Stimulated activated CD4-positive, alpha-beta T cell treated with anti-CD3 and anti-CD28 coated beads, Interleukin-4, amount 100 ng/mL, for 24 hours (primary cell): ENCODE results near the gene VMP1.
A peak's percentile ranks its signal among the peaks of the same experiment; 100 is the strongest.
"Not testable (repeated sequence)": the region's sequence is repeated elsewhere in the genome, so short reads cannot be mapped to it uniquely, and the experiment has no call there.

ENCODE experiments used
- DNase-seq: peaks from one replicate; pipeline ENCODE4 v3.0.0-alpha.2; 2020

Gene VMP1

DNA sequence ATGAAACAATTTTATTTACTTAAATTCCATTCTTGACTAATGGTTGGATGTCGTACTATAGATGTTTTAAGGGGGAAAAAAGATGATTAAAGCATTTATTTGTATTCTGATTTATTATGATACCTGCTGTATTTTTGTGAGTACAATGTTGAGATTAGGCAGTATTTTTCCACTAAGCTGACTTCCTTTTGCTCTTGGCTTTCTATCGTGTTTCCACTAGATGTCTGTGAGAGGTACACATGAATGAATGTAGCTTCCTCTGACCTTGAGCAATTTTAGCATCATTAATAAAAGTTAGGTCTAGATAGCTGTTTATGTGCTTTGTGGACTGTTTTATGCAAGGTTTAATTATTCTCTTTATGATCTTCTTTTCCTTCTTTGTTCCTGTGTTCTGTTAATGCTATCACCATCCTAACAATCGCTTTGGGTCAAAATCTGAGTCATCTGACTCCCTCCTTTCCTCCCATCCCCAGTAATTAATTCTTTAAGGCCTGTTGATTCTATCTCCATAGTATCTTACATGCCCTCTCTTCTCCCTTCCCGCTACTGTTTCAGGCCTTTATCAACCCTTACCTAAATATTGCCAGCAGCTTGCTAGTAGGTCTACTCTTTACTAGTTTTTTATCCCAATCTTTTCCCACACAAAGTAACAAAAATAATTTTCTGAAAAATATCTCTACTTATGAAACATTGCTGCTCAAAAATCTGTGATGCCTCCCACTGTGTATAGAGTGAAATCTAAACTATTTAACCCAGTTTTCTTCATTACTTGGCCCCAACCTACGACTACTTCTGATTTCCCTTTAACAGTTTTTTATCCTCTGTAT is 76.0 kb downstream of the VMP1 start:
- no peak for DNase-seq

DNA sequence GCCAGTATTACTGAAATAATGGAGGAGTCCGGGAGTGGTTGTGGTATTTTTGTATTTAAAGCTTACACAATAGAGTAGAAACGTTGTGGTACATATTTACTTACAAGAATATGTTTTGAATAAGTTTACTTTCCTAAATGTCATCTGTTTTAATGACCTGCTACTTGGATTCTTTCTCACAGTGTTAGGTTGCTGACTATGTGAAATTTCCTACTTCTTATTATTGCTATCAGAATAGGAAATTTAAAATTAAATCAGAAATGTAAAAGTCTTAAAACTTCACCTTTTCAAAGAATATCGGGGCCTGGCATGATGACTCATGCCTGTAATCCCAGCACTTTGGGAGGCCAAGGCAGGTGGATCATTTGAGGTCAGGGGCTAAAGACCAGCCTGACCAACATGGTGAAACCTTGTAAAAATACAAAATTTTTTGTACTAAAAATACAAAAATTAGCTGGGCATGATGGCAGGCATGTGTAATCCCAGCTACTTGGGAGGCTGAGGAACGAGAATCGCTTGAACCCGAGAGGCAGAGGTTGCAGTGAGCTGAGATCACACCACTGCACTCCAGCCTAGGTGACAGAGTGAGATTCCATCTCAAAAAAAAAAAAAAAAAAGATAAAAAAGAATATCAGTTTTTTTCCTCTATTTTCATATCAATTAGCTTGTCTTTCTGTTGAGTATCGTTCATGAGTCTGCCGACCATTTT is 77.8 kb downstream of the VMP1 start:
- peak; percentile 25 for DNase-seq

DNA sequence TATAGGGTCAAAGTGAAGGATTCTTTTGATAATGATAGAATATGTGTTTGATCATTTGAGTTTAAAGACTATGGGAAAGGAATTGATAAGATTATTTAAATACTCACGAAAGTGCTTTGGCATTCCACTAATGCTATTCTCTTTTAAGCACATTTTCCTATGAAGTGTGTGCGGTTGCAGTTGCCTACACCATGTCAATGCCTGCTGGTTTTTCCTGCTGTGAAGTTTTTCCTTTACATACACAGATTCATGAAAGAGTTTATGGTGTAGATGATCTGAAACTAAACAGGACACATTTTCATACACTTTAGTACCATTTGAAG is 78.7 kb downstream of the VMP1 start:
- DNase-seq: no peak

DNA sequence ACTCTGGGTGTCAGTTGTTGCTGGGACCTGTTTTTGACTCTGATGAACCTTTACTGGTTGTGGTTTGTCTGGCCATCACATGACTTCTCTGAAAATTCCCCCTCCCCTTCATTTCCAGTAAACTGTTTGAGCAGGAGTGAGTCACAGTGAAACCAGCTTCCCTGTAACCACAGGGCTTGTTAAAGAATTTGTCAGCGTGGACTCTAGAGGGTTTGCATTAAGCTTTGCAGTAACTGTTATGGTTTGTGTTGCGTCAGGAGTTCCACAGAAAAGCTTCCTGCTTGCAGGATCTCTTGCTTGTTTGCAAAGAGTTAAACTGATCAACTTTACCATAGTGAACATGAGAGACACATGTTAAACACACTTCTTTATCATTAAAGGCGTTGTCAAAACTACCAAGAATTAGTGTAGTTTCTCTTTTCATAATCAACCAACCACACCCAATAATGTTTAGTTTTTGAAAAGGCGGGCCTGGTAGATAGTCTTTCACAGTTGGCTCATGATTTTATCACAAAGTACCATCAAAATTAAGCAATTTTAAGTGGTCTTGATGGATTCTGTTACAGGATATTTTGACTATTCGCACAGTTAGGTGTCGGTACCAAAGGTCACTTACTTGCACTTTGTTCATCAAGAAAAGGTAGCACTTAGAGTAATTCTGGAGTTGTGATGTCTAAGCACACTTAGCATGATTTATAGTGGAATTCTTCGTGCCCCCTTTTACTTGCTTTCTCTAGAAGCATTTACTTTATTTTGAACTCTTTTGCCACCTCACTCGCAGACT is 79.3 kb downstream of the VMP1 start:
- DNase-seq: peak; percentile 87

DNA sequence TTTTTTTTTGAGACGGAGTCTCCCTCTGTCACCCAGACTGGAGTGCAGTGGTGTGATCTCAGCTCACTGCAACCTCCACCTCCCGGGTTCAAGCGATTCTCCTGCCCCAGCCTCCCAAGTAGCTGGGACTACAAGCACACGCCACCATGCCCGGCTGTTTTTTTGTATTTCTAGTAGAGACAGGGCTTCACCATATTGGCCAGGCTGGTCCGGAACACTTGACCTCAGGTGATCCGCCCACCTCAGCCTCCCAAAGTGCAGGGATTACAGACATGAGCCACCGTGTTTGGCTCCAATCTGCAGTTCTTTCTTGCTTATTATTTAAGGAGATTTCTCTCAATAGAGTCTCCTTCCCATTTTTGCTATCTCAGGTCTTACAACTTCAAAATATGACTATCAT is 82.4 kb downstream of the VMP1 start:
- DNase-seq: not testable (repeated sequence)

DNA sequence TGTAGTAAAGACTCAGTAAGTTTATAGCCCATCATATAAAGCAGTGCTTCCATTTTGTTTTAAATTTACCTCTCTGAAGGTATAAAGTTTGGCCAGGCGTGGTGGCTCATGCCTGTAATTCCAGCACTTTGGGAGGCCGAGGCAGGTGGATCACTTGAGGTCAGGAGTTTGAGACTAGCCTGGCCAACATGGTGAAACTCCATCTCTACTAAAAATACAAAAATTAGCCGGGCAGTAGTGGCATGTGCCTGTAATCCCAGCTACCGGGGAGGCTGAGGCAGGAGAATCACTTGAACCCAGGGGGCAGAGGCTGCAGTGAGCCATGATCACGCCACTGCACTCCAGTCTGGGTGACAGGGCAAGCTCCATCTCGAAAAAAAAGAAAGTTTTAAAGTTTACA is 83.0 kb downstream of the VMP1 start:
- DNase-seq: not testable (repeated sequence)

DNA sequence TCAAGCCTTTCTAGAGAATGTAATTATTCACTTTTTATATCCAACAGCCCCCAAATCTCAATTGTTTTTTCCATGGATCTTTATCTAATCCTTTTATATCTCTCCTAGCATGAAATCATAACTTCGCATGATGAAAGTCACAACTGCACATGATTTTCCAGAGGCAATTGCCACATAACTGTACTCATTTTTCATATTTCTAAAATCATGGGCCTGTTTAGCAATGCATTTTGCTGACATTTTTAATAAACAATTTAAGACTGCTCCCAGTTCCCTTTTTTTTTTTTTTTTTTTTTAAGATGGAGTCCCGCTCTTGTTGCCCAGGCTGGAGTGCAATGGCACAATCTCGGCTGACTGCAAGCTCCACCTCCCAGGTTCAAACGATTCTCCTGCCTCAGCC is 83.5 kb downstream of the VMP1 start:
- DNase-seq: no peak

DNA sequence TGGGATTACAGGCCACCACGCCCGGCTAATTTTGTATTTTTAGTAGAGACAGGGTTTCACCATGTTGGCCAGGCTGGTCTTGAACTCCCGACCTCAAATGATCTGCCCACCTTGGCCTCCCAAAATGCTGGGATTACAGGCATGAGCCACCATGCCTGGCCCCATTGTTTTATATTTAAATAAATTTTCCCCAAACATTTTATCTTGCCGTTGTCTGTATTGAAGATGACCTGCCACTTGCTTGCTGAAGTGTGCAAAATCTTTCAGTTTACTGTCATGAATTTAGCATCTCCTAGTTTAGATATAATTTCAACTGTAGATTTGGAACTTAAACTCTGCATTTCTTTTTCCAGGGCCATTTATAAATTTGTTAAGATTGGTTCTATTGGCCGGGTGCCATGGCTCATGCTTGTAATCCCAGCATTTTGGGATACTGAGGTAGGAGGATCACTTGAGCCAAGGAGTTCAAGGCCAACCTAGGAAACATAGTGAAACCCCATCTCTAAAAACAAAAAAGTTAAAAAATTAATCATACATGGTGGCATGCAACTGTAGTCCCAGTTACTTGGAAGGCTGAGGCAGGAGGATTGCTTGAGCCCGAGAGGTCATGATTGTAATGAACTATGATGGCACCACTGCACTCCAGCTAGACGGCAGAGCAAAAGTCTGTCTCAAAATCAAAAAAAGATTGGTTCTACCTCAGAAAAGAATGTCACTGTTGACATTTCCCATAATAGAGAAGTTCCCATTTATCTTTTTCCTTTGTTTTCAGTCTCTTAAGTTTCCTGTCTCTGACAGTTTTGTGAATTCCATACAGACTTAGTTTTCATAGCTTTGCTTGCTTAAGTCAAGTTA is 84.4 kb downstream of the VMP1 start:
- DNase-seq: no peak

DNA sequence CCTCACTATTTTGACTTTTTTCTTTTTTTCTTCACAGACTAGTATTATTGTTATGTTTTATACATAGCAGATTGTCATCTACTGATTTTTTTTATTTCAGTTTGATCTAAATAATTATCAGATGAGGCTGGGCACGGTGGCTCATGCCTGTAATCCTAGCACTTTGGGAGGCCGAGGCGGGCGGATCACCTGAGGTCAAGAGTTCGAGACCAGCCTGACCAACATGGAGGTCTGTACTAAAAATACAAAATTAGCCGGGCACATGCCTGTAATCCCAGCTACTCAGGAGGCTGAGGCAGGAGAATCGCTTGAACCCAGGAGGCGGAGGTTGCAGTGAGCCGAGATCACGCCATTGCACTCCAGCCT is 85.0 kb downstream of the VMP1 start:
- not testable (repeated sequence) for DNase-seq

DNA sequence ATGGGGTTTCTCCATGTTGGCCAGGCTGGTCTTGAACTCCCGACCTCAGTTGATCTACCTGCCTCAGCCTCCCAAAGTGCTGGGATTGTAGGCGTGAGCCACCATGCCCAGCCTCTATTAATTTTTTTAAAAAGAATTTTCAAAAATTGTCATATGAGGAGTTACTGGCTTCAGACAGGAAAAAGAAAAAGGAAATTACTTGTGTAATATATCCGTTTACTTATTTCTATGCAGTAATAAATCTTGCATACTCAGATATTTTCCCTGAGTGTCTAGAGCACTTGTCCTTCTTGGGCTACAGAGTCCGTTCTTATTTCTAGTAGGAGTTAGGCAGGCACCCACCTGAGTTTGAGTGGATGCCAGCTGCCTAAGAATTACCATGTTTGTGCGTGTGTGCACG is 85.8 kb downstream of the VMP1 start:
- DNase-seq: no peak

DNA sequence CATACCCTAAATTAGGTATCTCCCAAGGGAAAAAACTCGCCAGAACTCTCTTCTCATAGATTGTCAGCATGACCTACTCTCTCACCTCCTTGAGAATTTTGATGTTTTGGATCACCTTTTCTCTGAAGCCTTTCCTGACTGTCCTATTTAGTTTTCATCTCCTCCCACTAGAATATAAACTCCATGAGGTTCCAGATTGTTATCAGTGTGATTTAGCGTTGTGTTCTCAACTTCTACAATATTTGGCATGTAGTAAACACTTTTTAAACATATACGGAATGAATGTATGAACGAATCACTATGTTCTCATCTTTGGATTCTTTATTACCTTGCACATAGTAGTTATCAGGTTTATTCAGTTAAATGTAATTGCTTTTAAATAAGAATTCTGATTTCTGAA is 88.7 kb downstream of the VMP1 start:
- DNase-seq: no peak

DNA sequence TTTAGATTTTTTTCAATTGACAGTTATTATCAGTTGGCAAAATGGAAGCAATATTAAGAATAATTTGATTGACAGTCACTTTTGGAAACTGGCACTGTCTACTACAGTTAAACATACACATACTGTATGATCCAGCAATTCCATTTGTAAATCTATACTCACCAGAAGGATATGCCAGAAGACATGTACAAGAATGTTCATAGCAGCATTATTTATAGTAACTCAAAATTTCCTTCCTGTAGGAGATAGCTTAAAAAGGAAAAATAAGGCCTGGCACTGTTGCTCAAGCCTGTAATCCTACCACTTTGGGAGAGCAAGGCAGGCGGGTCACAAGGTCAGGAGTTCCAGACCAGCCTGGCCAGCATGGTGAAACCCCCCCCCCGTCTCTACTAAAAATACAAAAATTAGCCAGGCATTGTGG is 89.3 kb downstream of the VMP1 start:
- DNase-seq: no peak

DNA sequence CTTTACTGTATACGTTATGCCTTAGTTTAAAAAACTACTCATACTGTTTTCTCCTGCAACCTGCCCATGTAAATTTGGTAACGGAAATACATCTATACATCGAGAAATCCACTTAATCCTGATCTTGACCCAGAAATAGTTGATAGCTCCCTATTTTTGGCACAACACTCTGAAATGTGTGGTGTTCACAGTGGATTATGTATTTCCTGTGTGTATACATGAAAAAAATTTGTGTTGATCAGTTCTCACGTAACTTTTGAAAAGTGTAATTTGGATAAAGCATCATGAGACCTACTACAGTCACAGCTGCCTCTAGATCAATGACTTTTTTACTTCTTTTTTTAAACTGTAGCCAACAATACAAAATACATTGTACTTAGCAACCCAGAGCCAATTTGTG is 90.7 kb downstream of the VMP1 start:
- no peak for DNase-seq

DNA sequence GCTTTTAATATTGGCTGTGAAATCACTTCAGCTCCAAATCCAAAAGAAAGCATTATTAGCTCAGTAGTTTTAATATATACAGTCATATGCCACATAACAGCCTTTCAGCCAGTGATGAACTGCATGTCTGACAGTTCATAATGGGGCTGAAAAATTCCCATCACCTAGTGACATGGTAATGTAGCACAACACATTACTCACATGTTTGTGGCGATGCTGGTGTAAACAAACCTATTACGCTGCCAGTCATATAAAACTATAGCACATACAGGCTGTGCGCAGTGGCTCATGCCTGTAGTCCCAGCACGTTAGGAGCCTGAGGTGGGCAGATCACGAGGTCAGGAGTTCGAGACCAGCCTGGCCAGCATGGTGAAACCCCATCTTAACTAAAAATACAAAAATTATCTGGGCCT is 93.1 kb downstream of the VMP1 start:
- DNase-seq: no peak

DNA sequence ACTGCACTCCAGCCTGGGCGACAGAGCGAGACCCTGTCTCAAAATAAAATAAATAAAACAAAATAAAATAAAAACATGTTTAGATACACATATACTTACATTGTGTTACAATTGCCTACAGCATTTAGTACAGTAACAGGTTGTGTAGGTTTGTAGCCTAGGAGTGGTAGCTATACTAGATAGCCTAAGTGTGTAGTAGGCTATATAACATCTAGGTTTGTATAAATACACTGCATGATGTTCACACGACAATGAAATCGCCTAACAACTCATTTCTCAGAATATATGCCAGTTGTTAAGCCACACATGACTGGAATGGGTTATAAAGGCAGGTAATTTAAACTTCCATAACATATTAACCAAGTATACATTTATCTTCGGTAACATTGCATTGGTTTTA is 94.7 kb downstream of the VMP1 start:
- DNase-seq: no peak

DNA sequence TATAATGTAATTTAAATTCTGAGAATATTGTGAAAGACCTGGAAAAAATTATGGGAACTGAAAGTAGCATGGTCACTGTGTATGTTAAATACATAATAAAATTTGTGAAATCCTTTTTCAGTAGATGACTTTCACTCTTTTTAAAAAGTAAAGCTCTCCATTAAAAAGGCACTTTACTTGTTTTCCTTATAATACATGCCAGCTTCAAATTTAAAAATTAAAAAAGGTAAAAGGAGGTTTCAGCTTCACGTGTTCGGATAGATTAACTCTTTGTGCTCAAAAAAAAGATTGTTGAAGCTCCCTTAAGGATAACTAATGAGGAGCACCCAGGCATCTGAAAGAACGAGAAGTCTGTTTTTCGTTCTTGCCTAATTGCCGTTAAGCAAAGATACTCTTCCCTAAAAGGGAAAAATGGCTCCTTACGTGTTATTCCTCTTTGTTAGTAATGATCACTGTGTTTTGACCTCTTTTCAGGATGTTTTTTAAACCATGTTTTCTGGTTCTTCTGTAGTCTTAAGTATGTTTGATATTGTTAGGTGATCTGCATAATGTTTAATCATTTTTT is 97.5 kb downstream of the VMP1 start:
- no peak for DNase-seq

DNA sequence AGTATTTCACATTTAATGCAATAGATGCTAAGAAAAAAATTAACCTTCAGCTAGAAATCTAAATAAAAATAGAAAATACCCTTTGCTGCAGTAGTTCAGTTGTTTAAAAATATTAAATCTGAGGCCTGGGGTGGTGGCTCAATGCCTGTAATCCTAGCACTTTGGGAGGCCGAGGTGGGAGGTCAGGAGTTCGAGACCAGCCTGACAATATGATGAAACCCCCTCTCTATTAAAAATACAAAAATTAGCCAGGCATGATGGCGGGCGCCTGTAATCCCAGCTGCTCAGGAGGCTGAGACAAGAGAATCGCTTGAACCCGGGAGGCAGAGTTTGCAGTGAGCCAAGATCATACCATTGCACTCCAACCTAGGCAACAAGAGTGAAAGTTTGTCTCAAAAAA is 98.9 kb downstream of the VMP1 start:
- DNase-seq: not testable (repeated sequence)

DNA sequence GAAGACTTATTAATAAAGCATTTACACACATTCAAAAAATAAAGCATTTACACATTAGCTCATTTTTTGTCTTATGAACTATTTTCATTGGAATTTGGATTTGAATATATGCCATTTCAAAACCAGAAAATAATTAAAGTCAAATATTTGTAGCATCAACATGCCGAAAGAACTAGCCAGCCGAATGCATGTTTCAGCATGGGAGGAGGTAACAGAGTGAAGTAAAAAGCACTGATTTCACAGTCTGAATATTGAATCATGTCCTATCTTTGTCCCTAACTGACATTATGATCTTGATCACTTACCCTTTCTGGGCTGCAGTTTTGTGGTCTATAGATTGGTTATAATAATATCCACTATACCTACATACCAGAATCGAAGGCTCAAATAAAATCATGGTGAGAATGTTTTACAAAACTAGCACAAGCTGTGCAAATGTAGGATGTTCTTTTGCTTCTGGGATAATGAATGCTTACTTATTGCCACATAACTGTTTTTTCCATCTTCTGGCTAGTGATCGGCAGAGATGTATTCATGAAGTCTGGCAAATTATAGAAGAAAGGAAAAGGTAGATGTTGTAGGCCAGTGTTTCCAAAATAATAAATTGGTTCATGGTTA is 100.5 kb downstream of the VMP1 start:
- no peak for DNase-seq

DNA sequence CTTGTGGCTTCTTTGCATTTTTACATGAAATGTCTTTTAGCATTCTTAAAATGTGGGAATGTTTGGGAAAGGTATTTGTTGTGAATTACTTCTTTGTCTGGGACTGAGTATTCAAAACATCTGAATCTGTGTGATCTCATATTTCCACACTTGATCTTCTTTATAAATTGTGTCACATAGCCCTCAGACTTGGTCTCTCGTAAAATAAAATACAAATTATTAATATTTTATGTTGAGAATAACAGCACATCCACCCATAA is 103.4 kb downstream of the VMP1 start:
- DNase-seq: no peak

DNA sequence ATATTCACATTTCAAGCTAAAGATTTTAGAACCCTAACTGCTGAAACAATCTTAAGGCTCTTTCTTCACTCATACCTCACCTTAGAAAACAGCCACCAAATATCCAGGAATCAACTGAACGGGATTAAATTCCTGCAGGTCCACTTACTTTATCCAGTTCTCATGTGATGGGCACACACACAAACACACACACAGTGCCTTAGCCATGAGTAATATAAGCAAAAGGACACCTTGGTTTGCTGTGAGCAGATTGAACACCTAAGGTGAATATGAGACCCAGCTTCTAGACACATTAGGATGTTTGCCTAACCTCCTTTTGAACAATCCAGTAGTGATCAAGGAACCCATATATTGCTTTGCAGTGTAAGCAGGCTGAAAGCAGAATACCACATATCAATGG is 103.8 kb downstream of the VMP1 start:
- no peak for DNase-seq

DNA sequence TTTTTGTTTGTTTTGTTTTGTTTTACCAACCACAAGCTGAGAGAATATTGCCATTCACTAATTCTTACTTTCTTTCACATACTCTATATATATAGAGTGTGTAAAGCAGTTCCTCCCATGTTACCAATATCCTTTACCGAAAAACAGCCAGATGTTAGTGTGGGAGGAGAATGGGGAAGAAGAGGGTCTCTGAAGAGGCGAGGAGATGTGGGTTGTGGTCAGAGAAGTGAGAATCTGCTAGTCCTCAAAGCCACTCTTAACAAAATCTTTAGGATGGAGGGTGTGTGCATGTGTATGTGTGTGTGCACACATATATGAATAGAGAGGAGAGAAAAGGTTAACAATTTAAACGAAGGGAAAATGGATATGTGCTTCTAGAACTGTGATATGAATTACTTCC is 104.7 kb downstream of the VMP1 start:
- DNase-seq: no peak

DNA sequence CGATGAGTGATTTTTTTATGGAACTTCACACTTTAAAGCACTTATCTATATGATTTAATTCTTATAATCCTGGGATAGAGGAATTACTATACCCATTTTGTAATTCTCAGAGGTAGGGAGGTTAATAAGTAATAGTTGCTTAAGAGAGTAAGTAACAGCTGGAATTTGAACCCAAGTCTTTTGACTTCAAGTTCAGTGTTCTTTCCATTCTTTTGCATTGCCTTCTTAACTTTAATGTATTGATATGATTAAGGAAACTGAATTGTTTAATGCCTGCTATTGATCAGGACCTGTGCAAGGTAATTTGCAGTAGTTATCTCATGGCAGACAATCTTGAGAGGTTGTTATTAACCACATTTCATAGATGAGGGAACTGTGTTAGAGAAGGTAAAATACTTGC is 106.8 kb downstream of the VMP1 start:
- no peak for DNase-seq

DNA sequence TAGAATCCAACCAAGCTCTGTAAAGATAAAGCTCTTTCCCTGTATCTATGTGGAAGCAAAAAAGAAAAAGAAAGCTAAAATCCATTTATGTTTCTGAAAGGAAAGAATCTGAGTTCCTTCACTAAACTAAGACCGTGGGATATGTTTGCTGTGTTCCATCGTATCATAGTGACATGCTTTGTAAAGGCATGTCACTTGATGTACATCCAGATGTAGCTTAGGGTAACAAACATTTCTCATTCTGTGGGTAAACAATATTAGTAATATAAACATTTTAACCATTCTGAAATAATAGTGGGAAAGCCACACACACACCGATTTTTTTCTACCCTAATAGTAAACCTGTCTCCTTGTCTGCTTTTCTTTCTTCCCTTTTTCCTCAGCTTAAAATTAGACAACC is 107.2 kb downstream of the VMP1 start:
- no peak for DNase-seq
